HG03066 (cell line): ENCODE data around the gene ST6GAL1.
"Not testable (repeated sequence)": the region's sequence is repeated elsewhere in the genome, so short reads cannot be mapped to it uniquely, and the experiment has no call there.

Experiments used
- ATAC-seq: cut with Tn5 transposase; IDR thresholded peaks from one replicate; pipeline ENCODE4 v1.9.1; 2021; ENCODE audit warnings: low read depth; ENCODE audit not compliant: unreplicated experiment

ST6GAL1 gene

GRCh38 chr3:186930143-186930640 is at the start of gene ST6GAL1:
Gene ST6GAL1 (plus strand): TSS chr3:186930526. CDS start chr3:187042704, 112,178 bp downstream.
- peak; percentile 64 for ATAC-seq

GRCh38 chr3:186882150-186882524 is 48.2 kb upstream of the ST6GAL1 start:
- no peak for ATAC-seq

- ATAC-seq: no peak
Observed at GRCh38 chr3:186882881-186883685, 47.2 kb upstream of the ST6GAL1 start.

- no peak for ATAC-seq
Observed at GRCh38 chr3:186883686-186884058, 46.7 kb upstream of the ST6GAL1 start.

GRCh38 chr3:186884868-186885267 is 45.5 kb upstream of the ST6GAL1 start:
- ATAC-seq: not testable (repeated sequence)

GRCh38 chr3:186886202-186886981 is 43.9 kb upstream of the ST6GAL1 start:
- no peak for ATAC-seq

- not testable (repeated sequence) for ATAC-seq
Observed at GRCh38 chr3:186887507-186887938, 42.8 kb upstream of the ST6GAL1 start.

GRCh38 chr3:186888569-186888968 is 41.8 kb upstream of the ST6GAL1 start:
- ATAC-seq: no peak

GRCh38 chr3:186889698-186890097 is 40.6 kb upstream of the ST6GAL1 start:
- ATAC-seq: not testable (repeated sequence)

- ATAC-seq: no peak
Observed at GRCh38 chr3:186890911-186891310, 39.4 kb upstream of the ST6GAL1 start.

- ATAC-seq: not testable (repeated sequence)
Observed at GRCh38 chr3:186893071-186893470, 37.3 kb upstream of the ST6GAL1 start.

GRCh38 chr3:186895406-186895805 is 34.9 kb upstream of the ST6GAL1 start:
- no peak for ATAC-seq

GRCh38 chr3:186896006-186896405 is 34.3 kb upstream of the ST6GAL1 start:
- ATAC-seq: no peak

- ATAC-seq: no peak
Observed at GRCh38 chr3:186896875-186897274, 33.5 kb upstream of the ST6GAL1 start.

GRCh38 chr3:186901135-186901734 is 29.1 kb upstream of the ST6GAL1 start:
- ATAC-seq: no peak

- no peak for ATAC-seq
Observed at GRCh38 chr3:186902154-186902553, 28.2 kb upstream of the ST6GAL1 start.

- no peak for ATAC-seq
Observed at GRCh38 chr3:186902713-186903112, 27.6 kb upstream of the ST6GAL1 start.

GRCh38 chr3:186903676-186904075 is 26.6 kb upstream of the ST6GAL1 start:
- not testable (repeated sequence) for ATAC-seq

- ATAC-seq: not testable (repeated sequence)
Observed at GRCh38 chr3:186907075-186907474, 23.3 kb upstream of the ST6GAL1 start.

GRCh38 chr3:186909078-186909853 is 21.1 kb upstream of the ST6GAL1 start:
- ATAC-seq: no peak
